GM23338 (cell line): ENCODE data around the gene SYNE2. TPM values are rescaled to one million over a fixed set of nuclear protein-coding genes. Genes with fewer than 3 reads are reported as not detected.

Experiments
- ATAC-seq: fragments of 200-7000 bp; cut with Tn5 transposase; 3 replicates; pipeline ENCODE4 v1.9.1; 2020
- DNase-seq: peaks from one replicate; pipeline ENCODE4 v3.0.0-alpha.2; 2015; ENCODE audit warnings: low spot score
- H2AFZ ChIP-seq: fragments of 200-600 bp; sonication (generic); 2 replicates; pipeline ENCODE4 v1.8.0; 2016; ENCODE audit warnings: antibody characterized with exemption, mild to moderate bottlenecking, moderate library complexity
- H3F3A ChIP-seq: fragments of 200-600 bp; sonication (generic); replicated peaks from 2 replicates; pipeline ENCODE4 v1.8.0; 2017; ENCODE audit warnings: antibody characterized with exemption, mixed run types, low read depth
- H3K27ac ChIP-seq: fragments of 200-600 bp; sonication (generic); 2 replicates; pipeline ENCODE4 v1.6.1; 2016; ENCODE audit warnings: low read depth
- H3K27me3 ChIP-seq: fragments of 200-600 bp; sonication (generic); 2 replicates; pipeline ENCODE4 v1.8.0; 2016; ENCODE audit warnings: mild to moderate bottlenecking, mixed run types, moderate library complexity; ENCODE audit not compliant: insufficient read depth
- H3K36me3 ChIP-seq: fragments of 200-600 bp; sonication (generic); 2 replicates; pipeline ENCODE4 v1.8.0; 2016; ENCODE audit warnings: mild to moderate bottlenecking; ENCODE audit not compliant: insufficient read depth
- H3K4me1 ChIP-seq: fragments of 200-600 bp; sonication (generic); 2 replicates; pipeline ENCODE4 v1.8.0; 2016; ENCODE audit warnings: mild to moderate bottlenecking, moderate library complexity; ENCODE audit not compliant: insufficient read depth
- H3K4me2 ChIP-seq: fragments of 200-600 bp; sonication (generic); 2 replicates; pipeline ENCODE4 v1.7.1; 2017; ENCODE audit warnings: mixed run types
- H3K4me3 ChIP-seq: fragments of 200-600 bp; sonication (generic); 2 replicates; pipeline ENCODE4 v1.6.1; 2016; ENCODE audit warnings: mixed run types
- H3K79me2 ChIP-seq: fragments of 200-600 bp; sonication (generic); replicated peaks from 2 replicates; pipeline ENCODE4 v1.8.0; 2017; ENCODE audit warnings: mild to moderate bottlenecking; ENCODE audit not compliant: insufficient read depth
- H3K9me2 ChIP-seq: fragments of 200-600 bp; sonication (generic); 2 replicates; pipeline ENCODE4 v1.8.0; 2017; ENCODE audit not compliant: insufficient read depth
- H4K20me1 ChIP-seq: fragments of 200-600 bp; sonication (generic); replicated peaks from 2 replicates; pipeline ENCODE4 v1.8.0; 2017; ENCODE audit warnings: mild to moderate bottlenecking; ENCODE audit not compliant: insufficient read depth
- H3K27ac Mint-ChIP-seq: 2 replicates; pipeline ENCODE4 v1.8.0; 2020; ENCODE audit warnings: inconsistent platforms, mild to moderate bottlenecking, moderate library complexity, mixed read lengths
- H3K27me3 Mint-ChIP-seq: 3 replicates; pipeline ENCODE4 v1.8.0; 2022; ENCODE audit warnings: low read depth, mild to moderate bottlenecking, moderate library complexity, mixed read lengths, inconsistent platforms; ENCODE audit not compliant: insufficient read depth, poor library complexity
- H3K36me3 Mint-ChIP-seq: 3 replicates; pipeline ENCODE4 v1.8.0; 2021; ENCODE audit warnings: low read depth, mild to moderate bottlenecking, inconsistent platforms, moderate library complexity, mixed read lengths
- H3K4me1 Mint-ChIP-seq: 3 replicates; pipeline ENCODE4 v1.8.0; 2020; ENCODE audit warnings: mild to moderate bottlenecking, inconsistent platforms, mixed read lengths
- H3K4me3 Mint-ChIP-seq: 3 replicates; pipeline ENCODE4 v1.8.0; 2021; ENCODE audit warnings: moderate library complexity, mild to moderate bottlenecking, inconsistent platforms, mixed read lengths
- H3K9me3 Mint-ChIP-seq: 3 replicates; pipeline ENCODE4 v1.8.0; 2020; ENCODE audit warnings: moderate library complexity, mild to moderate bottlenecking, inconsistent platforms, mixed read lengths
- CREB1 ChIP-seq: fragments of 250-450 bp; sonication (Bioruptor Pico); IDR thresholded peaks from 2 replicates; pipeline ENCODE4 v1.5.0; 2020; ENCODE audit warnings: low read depth, mild to moderate bottlenecking, moderate library complexity
- CTCF ChIP-seq, 2 experiments: fragments of 200-600 bp in 1 of 2; sonication (generic) in 1 of 2; conservative IDR thresholded peaks; 2 replicates each; pipeline versions ENCODE4 v1.5.1 to v1.6.1; 2016 to 2017; ENCODE audit warnings: antibody characterized with exemption in 2 of 2, low read depth in 2 of 2, mild to moderate bottlenecking in 2 of 2, moderate library complexity in 1 of 2
- ETS1 ChIP-seq: IDR thresholded peaks from 2 replicates; pipeline ENCODE4 v1.6.1; 2016; ENCODE audit warnings: antibody characterized with exemption
- EZH2 ChIP-seq: fragments of 200-600 bp; sonication (generic); IDR thresholded peaks from one replicate; pipeline ENCODE4 v1.8.0; 2017; ENCODE audit warnings: antibody characterized with exemption, mild to moderate bottlenecking, low read depth; ENCODE audit not compliant: unreplicated experiment
- EZH2phosphoT487 ChIP-seq: fragments of 200-600 bp; sonication (generic); IDR thresholded peaks from one replicate; pipeline ENCODE4 v1.8.1; 2018; ENCODE audit warnings: antibody characterized with exemption; ENCODE audit not compliant: unreplicated experiment
- JUNB ChIP-seq: IDR thresholded peaks from one replicate; pipeline ENCODE4 v1.6.1; 2016; ENCODE audit warnings: antibody characterized with exemption; ENCODE audit not compliant: unreplicated experiment
- NANOG ChIP-seq: IDR thresholded peaks from 2 replicates; pipeline ENCODE4 v1.6.1; 2016; ENCODE audit warnings: antibody characterized with exemption, borderline replicate concordance
- POLR2AphosphoS5 ChIP-seq: IDR thresholded peaks from 2 replicates; pipeline ENCODE4 v1.6.1; 2016; ENCODE audit warnings: antibody characterized with exemption, low read depth
- STAT1 ChIP-seq: IDR thresholded peaks from one replicate; pipeline ENCODE4 v1.6.1; 2016; ENCODE audit warnings: antibody characterized with exemption; ENCODE audit not compliant: unreplicated experiment
- ZNF114 ChIP-seq: fragments of 250-450 bp; sonication (Bioruptor Pico); IDR thresholded peaks from 2 replicates; pipeline ENCODE4 v1.5.0; 2020; ENCODE audit warnings: mild to moderate bottlenecking, moderate library complexity
- ZNF331 ChIP-seq: fragments of 250-450 bp; sonication (Bioruptor Pico); IDR thresholded peaks from 2 replicates; pipeline ENCODE4 v1.5.0; 2020; ENCODE audit warnings: low read depth, mild to moderate bottlenecking, moderate library complexity
- ZNF462 ChIP-seq: fragments of 250-450 bp; sonication (Bioruptor Pico); IDR thresholded peaks from 2 replicates; pipeline ENCODE4 v1.5.0; 2020; ENCODE audit warnings: mild to moderate bottlenecking, moderate library complexity
- polyA plus RNA-seq: library from polyadenylated mRNA; unstranded; fragments of >200 nt; fragmentation: Nextera tagmentation; extraction: Ambion mirVana; gene quantifications from 2 replicates; pipeline ENCODE4 v1.2.1, GENCODE V29; 2016
- total RNA-seq: library from RNA; depleted of rRNA; stranded (reverse); fragments of >200 nt; shearing (Covaris generic); gene quantifications from 2 replicates; pipeline ENCODE4 v1.2.3, GENCODE V29; 2014
- TF ChIP-seq, protein P1 (sequence below): IDR thresholded peaks from one replicate; pipeline ENCODE4 v1.6.1; 2018; ENCODE audit warnings: antibody characterized with exemption; ENCODE audit not compliant: unreplicated experiment

SYNE2 gene
- total and polyA plus RNA-seq, 2 experiments from 2014 or later = 34.3 to 86.5 TPM

GRCh38 chr14:64117671-64118402 lies 265.0 kb downstream of the SYNE2 start:
- Histone ChIP-seq H3K27ac (no peak overlapping the region), H3K9me2 (no peaks in the 10 kb centered on the region), H3K27me3 (no peaks in the 10 kb centered on the region), H3F3A (no peaks in the 10 kb centered on the region), H3K4me3 (no peak overlapping the region), H3K4me1 (0 out of 2 replicates have a peak, but pooled peaks cover 2% of the 10 kb centered on the region), H3K4me2 (no peak overlapping the region), H4K20me1 (no peaks in the 10 kb centered on the region), H3K79me2 (no peaks in the 10 kb centered on the region), H3K36me3 (peaks cover 4% of the 10 kb centered on the region; the same call in 1 of the 2 replicates), H2AFZ (no peak overlapping the region)
- H3K36me3 Mint-ChIP-seq = peaks cover 13% of the 10 kb centered on the region
- no peak overlapping the region for H3K4me3 Mint-ChIP-seq
- no peaks in the 10 kb centered on the region for H3K9me3 Mint-ChIP-seq
- DNase-seq (no peak), ATAC-seq (no peak)
- peaks cover 15% of the 10 kb centered on the region for H3K4me1 Mint-ChIP-seq
- H3K27me3 Mint-ChIP-seq = no peaks in the 10 kb centered on the region
- TF ChIP-seq NANOG = no peak
- TF ChIP-seq ZNF462 = no peak
- TF ChIP-seq POLR2AphosphoS5 = no peak
- TF ChIP-seq STAT1 = no peak
- TF ChIP-seq ETS1 = no peak
- TF ChIP-seq CREB1 = no peak
- TF ChIP-seq EZH2phosphoT487 = no peak
- no peak for TF ChIP-seq JUNB
- TF ChIP-seq, protein P1, sequence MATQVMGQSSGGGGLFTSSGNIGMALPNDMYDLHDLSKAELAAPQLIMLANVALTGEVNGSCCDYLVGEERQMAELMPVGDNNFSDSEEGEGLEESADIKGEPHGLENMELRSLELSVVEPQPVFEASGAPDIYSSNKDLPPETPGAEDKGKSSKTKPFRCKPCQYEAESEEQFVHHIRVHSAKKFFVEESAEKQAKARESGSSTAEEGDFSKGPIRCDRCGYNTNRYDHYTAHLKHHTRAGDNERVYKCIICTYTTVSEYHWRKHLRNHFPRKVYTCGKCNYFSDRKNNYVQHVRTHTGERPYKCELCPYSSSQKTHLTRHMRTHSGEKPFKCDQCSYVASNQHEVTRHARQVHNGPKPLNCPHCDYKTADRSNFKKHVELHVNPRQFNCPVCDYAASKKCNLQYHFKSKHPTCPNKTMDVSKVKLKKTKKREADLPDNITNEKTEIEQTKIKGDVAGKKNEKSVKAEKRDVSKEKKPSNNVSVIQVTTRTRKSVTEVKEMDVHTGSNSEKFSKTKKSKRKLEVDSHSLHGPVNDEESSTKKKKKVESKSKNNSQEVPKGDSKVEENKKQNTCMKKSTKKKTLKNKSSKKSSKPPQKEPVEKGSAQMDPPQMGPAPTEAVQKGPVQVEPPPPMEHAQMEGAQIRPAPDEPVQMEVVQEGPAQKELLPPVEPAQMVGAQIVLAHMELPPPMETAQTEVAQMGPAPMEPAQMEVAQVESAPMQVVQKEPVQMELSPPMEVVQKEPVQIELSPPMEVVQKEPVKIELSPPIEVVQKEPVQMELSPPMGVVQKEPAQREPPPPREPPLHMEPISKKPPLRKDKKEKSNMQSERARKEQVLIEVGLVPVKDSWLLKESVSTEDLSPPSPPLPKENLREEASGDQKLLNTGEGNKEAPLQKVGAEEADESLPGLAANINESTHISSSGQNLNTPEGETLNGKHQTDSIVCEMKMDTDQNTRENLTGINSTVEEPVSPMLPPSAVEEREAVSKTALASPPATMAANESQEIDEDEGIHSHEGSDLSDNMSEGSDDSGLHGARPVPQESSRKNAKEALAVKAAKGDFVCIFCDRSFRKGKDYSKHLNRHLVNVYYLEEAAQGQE = no peak
- TF ChIP-seq ZNF331 (CRISPR knock-in tag) = no peak
- no peak for TF ChIP-seq CTCF (conservative IDR thresholded peaks at IDR 0.05; ENCODE audit: low read depth in 2 of 2)
- no peak for TF ChIP-seq EZH2
- no peak for TF ChIP-seq ZNF114
- peak overlapping the region; percentile 10; the same call in 1 of the 2 replicates for H3K27ac Mint-ChIP-seq
